Middle frontal gyrus (tissue), 1 donor: ENCODE data around the gene SCN3B.
"Not testable (repeated sequence)": the region's sequence is repeated elsewhere in the genome, so short reads cannot be mapped to it uniquely, and the experiment has no call there.

Source experiments
- DNase-seq: peaks from one replicate; pipeline ENCODE4 v3.0.0-alpha.2; 2015; ENCODE audit warnings: low spot score; ENCODE audit errors: extremely low spot score

SCN3B gene

GRCh38 chr11:123654566-123655081 lies at the start of gene SCN3B:
SCN3B (minus strand) TSS chr11:123654624; CDS start chr11:123653801, 823 bp downstream.
- no peak for DNase-seq

GRCh38 chr11:123702696-123703095 lies 48.3 kb upstream of the SCN3B start:
- no peak for DNase-seq

- no peak for DNase-seq
These were observed 47.7 kb upstream of the SCN3B start for GRCh38 chr11:123702139-123702538.

GRCh38 chr11:123700772-123701171 lies 46.3 kb upstream of the SCN3B start:
- no peak for DNase-seq

- DNase-seq: no peak
These were observed 44.2 kb upstream of the SCN3B start for GRCh38 chr11:123698546-123699127.

GRCh38 chr11:123696183-123696582 lies 41.8 kb upstream of the SCN3B start:
- no peak for DNase-seq

GRCh38 chr11:123695231-123695630 lies 40.8 kb upstream of the SCN3B start:
- DNase-seq: no peak

GRCh38 chr11:123694551-123694950 lies 40.1 kb upstream of the SCN3B start:
- DNase-seq: no peak

GRCh38 chr11:123692961-123693360 lies 38.5 kb upstream of the SCN3B start:
- no peak for DNase-seq

- peak; percentile 43 for DNase-seq
These were observed 36.1 kb upstream of the SCN3B start for GRCh38 chr11:123690485-123690884.

GRCh38 chr11:123684601-123685000 lies 30.2 kb upstream of the SCN3B start:
- DNase-seq: no peak

- no peak for DNase-seq
These were observed 29.2 kb upstream of the SCN3B start for GRCh38 chr11:123683428-123684170.

GRCh38 chr11:123682696-123683410 lies 28.4 kb upstream of the SCN3B start:
- DNase-seq: peak; percentile 47

- no peak for DNase-seq
These were observed 26.6 kb upstream of the SCN3B start for GRCh38 chr11:123681030-123681429.

- no peak for DNase-seq
These were observed 23.8 kb upstream of the SCN3B start for GRCh38 chr11:123678246-123678645.

GRCh38 chr11:123677510-123677909 lies 23.1 kb upstream of the SCN3B start:
- no peak for DNase-seq

GRCh38 chr11:123674297-123674696 lies 19.9 kb upstream of the SCN3B start:
- DNase-seq: no peak

- DNase-seq: no peak
These were observed 18.1 kb upstream of the SCN3B start for GRCh38 chr11:123672568-123672967.

GRCh38 chr11:123671534-123671933 lies 17.1 kb upstream of the SCN3B start:
- no peak for DNase-seq

GRCh38 chr11:123670081-123670480 lies 15.7 kb upstream of the SCN3B start:
- no peak for DNase-seq

- no peak for DNase-seq
These were observed 10.9 kb upstream of the SCN3B start for GRCh38 chr11:123665306-123665705.

GRCh38 chr11:123659965-123660364 lies 5.5 kb upstream of the SCN3B start:
- not testable (repeated sequence) for DNase-seq
